MM.1S (cell line): ENCODE data around the gene DQX1.

Experiments
- DNase-seq: peaks from one replicate; pipeline ENCODE4 v3.0.0-alpha.2; 2015
- H2AFZ ChIP-seq: fragments of 300-600 bp; sonication (generic); 2 replicates; pipeline ENCODE4 v1.6.0; 2016; ENCODE audit warnings: antibody characterized with exemption, low read length
- H3F3A ChIP-seq: fragments of 300-600 bp; sonication (generic); 2 replicates; pipeline ENCODE4 v1.6.1; 2016; ENCODE audit warnings: mild to moderate bottlenecking, antibody characterized with exemption, low read length, moderate library complexity, mixed read lengths; ENCODE audit not compliant: insufficient read depth
- H3K27ac ChIP-seq: fragments of 300-600 bp; sonication (generic); 2 replicates; pipeline ENCODE4 v1.5.1; 2016; ENCODE audit warnings: mild to moderate bottlenecking, low read length
- H3K27me3 ChIP-seq: fragments of 300-600 bp; sonication (generic); replicated peaks from 2 replicates; pipeline ENCODE4 v1.6.0; 2016; ENCODE audit warnings: low read length; ENCODE audit not compliant: insufficient read depth
- H3K36me3 ChIP-seq: fragments of 300-600 bp; sonication (generic); replicated peaks from 2 replicates; pipeline ENCODE4 v1.6.1; 2016; ENCODE audit warnings: mild to moderate bottlenecking, low read length, mixed read lengths; ENCODE audit not compliant: insufficient read depth
- H3K4me1 ChIP-seq: fragments of 300-600 bp; sonication (generic); 2 replicates; pipeline ENCODE4 v1.6.1; 2016; ENCODE audit warnings: low read length, mixed read lengths
- H3K4me2 ChIP-seq: fragments of 300-600 bp; sonication (generic); 2 replicates; pipeline ENCODE4 v1.6.0; 2016; ENCODE audit warnings: low read depth, low read length
- H3K4me3 ChIP-seq: fragments of 300-600 bp; sonication (generic); 2 replicates; pipeline ENCODE4 v1.5.1; 2016; ENCODE audit warnings: low read length, mixed read lengths
- H3K79me2 ChIP-seq: fragments of 300-600 bp; sonication (generic); 2 replicates; pipeline ENCODE4 v1.6.1; 2016; ENCODE audit warnings: mixed run types, low read length, mixed read lengths
- H3K9ac ChIP-seq: fragments of 300-600 bp; sonication (generic); 2 replicates; pipeline ENCODE4 v1.6.1; 2016; ENCODE audit warnings: low read length, mixed read lengths
- H3K9me2 ChIP-seq: fragments of 300-600 bp; sonication (generic); replicated peaks from 2 replicates; pipeline ENCODE4 v1.6.1; 2016; ENCODE audit warnings: mild to moderate bottlenecking, low read length, mixed read lengths; ENCODE audit not compliant: insufficient read depth
- H3K9me3 ChIP-seq: fragments of 300-600 bp; sonication (generic); replicated peaks from 2 replicates; pipeline ENCODE4 v1.6.1; 2016; ENCODE audit warnings: mild to moderate bottlenecking, low read length, mixed read lengths; ENCODE audit not compliant: insufficient read depth
- H4K20me1 ChIP-seq: fragments of 300-600 bp; sonication (generic); 2 replicates; pipeline ENCODE4 v1.6.1; 2016; ENCODE audit warnings: mild to moderate bottlenecking, low read length, moderate library complexity, mixed read lengths; ENCODE audit not compliant: insufficient read depth
- EZH2 ChIP-seq: fragments of 300-600 bp; sonication (generic); optimal IDR thresholded peaks from 2 replicates; pipeline ENCODE3; 2017; ENCODE audit warnings: low read depth, mild to moderate bottlenecking, antibody characterized with exemption, low read length, mixed read lengths
- EZH2phosphoT487 ChIP-seq: fragments of 300-600 bp; sonication (generic); IDR thresholded peaks from 2 replicates; pipeline ENCODE4 v1.6.1; 2018; ENCODE audit warnings: antibody characterized with exemption, low read length
- TF ChIP-seq, protein P1 (sequence below): fragments of 300-600 bp; sonication (generic); IDR thresholded peaks from 2 replicates; pipeline ENCODE4 v1.5.1; 2016; ENCODE audit warnings: antibody characterized with exemption, low read length, mixed read lengths

The DQX1 gene

DNA sequence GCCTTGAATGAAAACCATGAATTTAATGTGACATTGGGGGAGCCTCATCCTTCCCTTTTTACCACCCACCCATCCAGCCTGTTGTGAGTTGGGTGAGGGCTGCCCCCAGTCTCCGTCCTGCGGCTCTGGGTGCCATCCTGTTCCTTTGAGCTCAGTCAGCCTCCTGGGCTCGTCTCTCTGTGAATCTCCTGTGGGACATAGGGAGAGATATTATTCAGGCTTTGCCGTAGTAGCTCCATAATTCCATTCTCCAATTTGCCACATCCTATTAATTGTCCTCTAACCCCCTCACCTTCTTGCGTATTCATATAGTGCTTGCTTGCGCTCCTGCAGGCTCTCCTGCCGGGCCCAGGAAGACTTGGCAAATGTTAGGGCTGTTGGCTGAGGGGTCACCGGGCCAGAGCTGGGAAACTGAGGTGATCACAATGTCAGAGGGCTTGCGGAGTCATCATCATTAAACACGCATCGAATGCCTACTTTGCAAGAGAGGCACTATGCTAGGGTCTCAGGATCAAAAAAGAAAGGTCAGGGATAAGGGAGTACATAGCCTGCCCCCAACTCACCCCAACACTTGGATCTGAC lies 709 bp upstream of the DQX1 start:
- H3K9me3 ChIP-seq: no peaks in the 10 kb centered on the region
- 0 out of 2 replicates have a peak, but pooled peaks cover 9% of the 10 kb centered on the region for H3K27me3 ChIP-seq
- no peak for DNase-seq
- peaks cover 14% of the 10 kb centered on the region for H3K4me1 ChIP-seq
- H3F3A ChIP-seq: peaks cover 15% of the 10 kb centered on the region; the same call in 1 of the 2 replicates
- no peak for TF ChIP-seq EZH2
- no peak for TF ChIP-seq EZH2phosphoT487
- TF ChIP-seq, protein P1, sequence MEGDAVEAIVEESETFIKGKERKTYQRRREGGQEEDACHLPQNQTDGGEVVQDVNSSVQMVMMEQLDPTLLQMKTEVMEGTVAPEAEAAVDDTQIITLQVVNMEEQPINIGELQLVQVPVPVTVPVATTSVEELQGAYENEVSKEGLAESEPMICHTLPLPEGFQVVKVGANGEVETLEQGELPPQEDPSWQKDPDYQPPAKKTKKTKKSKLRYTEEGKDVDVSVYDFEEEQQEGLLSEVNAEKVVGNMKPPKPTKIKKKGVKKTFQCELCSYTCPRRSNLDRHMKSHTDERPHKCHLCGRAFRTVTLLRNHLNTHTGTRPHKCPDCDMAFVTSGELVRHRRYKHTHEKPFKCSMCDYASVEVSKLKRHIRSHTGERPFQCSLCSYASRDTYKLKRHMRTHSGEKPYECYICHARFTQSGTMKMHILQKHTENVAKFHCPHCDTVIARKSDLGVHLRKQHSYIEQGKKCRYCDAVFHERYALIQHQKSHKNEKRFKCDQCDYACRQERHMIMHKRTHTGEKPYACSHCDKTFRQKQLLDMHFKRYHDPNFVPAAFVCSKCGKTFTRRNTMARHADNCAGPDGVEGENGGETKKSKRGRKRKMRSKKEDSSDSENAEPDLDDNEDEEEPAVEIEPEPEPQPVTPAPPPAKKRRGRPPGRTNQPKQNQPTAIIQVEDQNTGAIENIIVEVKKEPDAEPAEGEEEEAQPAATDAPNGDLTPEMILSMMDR: no peak
- H2AFZ ChIP-seq: no peak overlapping the region
- H3K9ac ChIP-seq: no peak overlapping the region
- H3K9me2 ChIP-seq: no peaks in the 10 kb centered on the region
- H3K36me3 ChIP-seq: peaks cover 11% of the 10 kb centered on the region
- H3K4me2 ChIP-seq: no peak overlapping the region
- H3K79me2 ChIP-seq: peaks cover 42% of the 10 kb centered on the region
- no peak overlapping the region for H3K27ac ChIP-seq
- no peak overlapping the region for H3K4me3 ChIP-seq
- no peaks in the 10 kb centered on the region for H4K20me1 ChIP-seq

DNA sequence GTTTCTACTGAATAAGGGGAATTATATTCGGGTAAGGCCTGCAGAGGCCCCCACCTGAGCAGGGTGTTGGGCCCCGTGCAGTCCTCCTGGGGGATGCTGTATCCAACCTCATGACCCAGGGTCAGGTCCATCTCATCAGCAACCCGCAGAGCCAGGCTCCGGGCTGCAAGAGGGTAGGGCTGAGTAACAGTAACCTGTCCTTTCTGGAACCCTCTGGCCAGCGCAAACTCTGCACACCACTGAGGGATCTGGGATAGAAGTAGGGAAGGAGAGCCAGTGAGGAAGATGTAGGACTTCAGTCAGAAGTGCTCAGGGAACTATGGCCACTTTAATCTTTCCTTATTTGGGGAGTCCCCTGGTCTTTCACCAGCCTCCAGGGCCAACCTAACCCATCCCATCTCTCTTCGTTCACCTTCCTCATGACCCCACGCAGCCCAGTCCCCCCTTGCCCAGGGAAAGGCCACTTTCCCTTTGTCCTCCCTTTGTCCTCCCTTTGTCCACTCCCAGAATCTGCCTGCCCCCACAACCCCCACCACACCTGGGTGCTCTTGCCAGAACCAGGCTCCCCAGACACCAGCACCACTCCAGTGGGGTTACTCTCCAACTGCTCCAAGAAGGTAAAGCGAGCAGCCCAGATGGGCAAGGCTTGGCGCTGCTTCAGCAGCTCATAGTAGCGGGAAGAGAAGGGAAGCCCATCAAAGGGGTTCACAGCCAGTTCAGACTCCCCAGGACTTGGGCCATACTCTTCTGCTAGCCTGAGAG lies 895 bp downstream of the DQX1 start:
- Histone ChIP-seq H4K20me1 (no peaks in the 10 kb centered on the region), H3F3A (peaks cover 13% of the 10 kb centered on the region; the same call in 1 of the 2 replicates), H3K9me3 (no peaks in the 10 kb centered on the region), H3K27ac (no peak overlapping the region), H3K9me2 (no peaks in the 10 kb centered on the region), H2AFZ (no peak overlapping the region), H3K27me3 (peaks cover 13% of the 10 kb centered on the region), H3K36me3 (peaks cover 11% of the 10 kb centered on the region), H3K9ac (no peak overlapping the region), H3K4me2 (no peak overlapping the region), H3K4me3 (no peak overlapping the region), H3K79me2 (peaks cover 29% of the 10 kb centered on the region), H3K4me1 (peaks cover 8% of the 10 kb centered on the region)
- TF ChIP-seq, protein P1: no peak
- no peak for TF ChIP-seq EZH2
- no peak for TF ChIP-seq EZH2phosphoT487
- DNase-seq: no peak

DNA sequence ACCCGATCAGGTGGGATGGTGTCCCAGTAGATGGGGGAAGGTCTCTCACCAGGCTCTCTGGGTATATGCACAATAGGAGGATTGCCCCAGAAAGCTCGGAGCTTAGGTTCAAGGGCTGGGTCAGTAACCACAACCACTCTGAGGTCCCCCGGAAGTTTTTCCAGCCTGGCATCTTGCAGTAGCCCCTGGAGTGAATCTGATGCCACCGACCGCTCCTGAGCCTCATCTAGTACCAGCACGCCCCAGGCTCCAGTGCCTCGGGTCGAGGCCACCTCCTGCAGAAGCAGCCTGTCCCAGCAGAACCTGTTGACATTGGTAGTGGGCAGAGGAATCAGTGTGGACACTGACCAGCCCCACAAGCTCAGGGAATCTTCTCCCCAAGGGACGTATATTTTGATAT lies 2.0 kb downstream of the DQX1 start:
- peaks cover 8% of the 10 kb centered on the region for H3K4me1 ChIP-seq

More for the DNA sequence above, 2.0 kb downstream of the DQX1 start:
- no peaks in the 10 kb centered on the region for H3K9me2 ChIP-seq
- no peak overlapping the region for H3K9ac ChIP-seq
- no peaks in the 10 kb centered on the region for H3K9me3 ChIP-seq
- H3K36me3 ChIP-seq: peaks cover 11% of the 10 kb centered on the region
- no peak overlapping the region for H3K4me3 ChIP-seq
- peaks cover 20% of the 10 kb centered on the region for H3K79me2 ChIP-seq
- H3K27ac ChIP-seq: no peak overlapping the region
- H2AFZ ChIP-seq: no peak overlapping the region
- H3K27me3 ChIP-seq: peaks cover 24% of the 10 kb centered on the region
- peaks cover 13% of the 10 kb centered on the region; the same call in 1 of the 2 replicates for H3F3A ChIP-seq
- H4K20me1 ChIP-seq: no peaks in the 10 kb centered on the region
- H3K4me2 ChIP-seq: no peak overlapping the region
- TF ChIP-seq, protein P1: no peak
- no peak for TF ChIP-seq EZH2
- no peak for TF ChIP-seq EZH2phosphoT487
- no peak for DNase-seq
